HEK293 (cell line): Measurements from ENCODE around the gene SIX3.

Experiments
- CTCF ChIA-PET: fragments of 350-600 bp; formaldehyde crosslinking; extraction: SDS; loops from one replicate; lab custom pipeline; 2021; ENCODE audit warnings: antibody characterized with exemption; lab: Yijun Ruan, JAX
- POLR2A ChIA-PET: fragments of 300-600 bp; formaldehyde crosslinking; extraction: SDS; loops from one replicate; lab custom pipeline; 2020; ENCODE audit warnings: antibody characterized with exemption, inconsistent platforms; lab: Yijun Ruan, JAX
- H3K27ac ChIP-seq: fragments of 200-500 bp; sonication (Bioruptor generic); 2 replicates; pipeline ENCODE4 v1.5.1; 2014; ENCODE audit warnings: low read depth, low read length, control low read depth, inconsistent platforms; ENCODE audit errors: extremely low read depth
- H3K36me3 ChIP-seq, 2 experiments: fragments of 200-500 bp in 1 of 2; sonication (Bioruptor generic) in 1 of 2; 1 replicate in 1 of 2; 2 replicates in 1 of 2; pipeline ENCODE4 v1.5.1; 2014 to 2017; ENCODE audit warnings: inconsistent platforms in 2 of 2, low read length in 2 of 2; ENCODE audit not compliant: control insufficient read depth in 2 of 2, insufficient read depth in 1 of 2
- H3K4me1 ChIP-seq: fragments of 200-500 bp; sonication (Bioruptor generic); 2 replicates; pipeline ENCODE4 v1.5.1; 2014; ENCODE audit warnings: mild to moderate bottlenecking, low read length, inconsistent platforms; ENCODE audit not compliant: control insufficient read depth, insufficient read depth
- H3K4me3 ChIP-seq: 2 replicates; pipeline ENCODE4 v1.5.1; 2011; ENCODE audit warnings: low read depth, mild to moderate bottlenecking, control low read depth, low read length, moderate library complexity
- H3K9me3 ChIP-seq: fragments of 200-500 bp; sonication (Bioruptor generic); 2 replicates; pipeline ENCODE4 v1.5.1; 2014; ENCODE audit warnings: low read depth, low read length, inconsistent platforms; ENCODE audit not compliant: control insufficient read depth, insufficient read depth
- BCL11B ChIP-seq: fragments of 450-650 bp; formaldehyde crosslinking; IDR thresholded peaks from 2 replicates; pipeline ENCODE4 v1.5.1; 2016; ENCODE audit warnings: low read depth, missing biosample characterization, missing genetic modification characterization
- KLF10 ChIP-seq: fragments of 450-650 bp; IDR thresholded peaks from 2 replicates; pipeline ENCODE4 v1.5.1; 2018; ENCODE audit warnings: missing biosample characterization, mild to moderate bottlenecking, missing genetic modification characterization
- KLF8 ChIP-seq: fragments of 450-650 bp; formaldehyde crosslinking; IDR thresholded peaks from 2 replicates; pipeline ENCODE4 v1.5.1; 2016; ENCODE audit warnings: missing biosample characterization, missing genetic modification characterization
- REPIN1 ChIP-seq: fragments of 450-650 bp; formaldehyde crosslinking; IDR thresholded peaks from 2 replicates; pipeline ENCODE4 v1.5.1; 2017; ENCODE audit warnings: missing biosample characterization, missing genetic modification characterization, low read depth
- SP2 ChIP-seq: fragments of 450-650 bp; formaldehyde crosslinking; IDR thresholded peaks from 2 replicates; pipeline ENCODE4 v1.5.1; 2016; ENCODE audit warnings: missing biosample characterization, missing genetic modification characterization
- SP3 ChIP-seq: fragments of 450-650 bp; formaldehyde crosslinking; IDR thresholded peaks from 2 replicates; pipeline ENCODE4 v1.5.1; 2016; ENCODE audit warnings: missing biosample characterization, missing genetic modification characterization
- WT1 ChIP-seq: fragments of 450-650 bp; formaldehyde crosslinking; IDR thresholded peaks from 2 replicates; pipeline ENCODE4 v1.5.1; 2016; ENCODE audit warnings: missing biosample characterization, missing genetic modification characterization
- ZBTB7A ChIP-seq: fragments of 450-650 bp; formaldehyde crosslinking; IDR thresholded peaks from 2 replicates; pipeline ENCODE4 v1.5.1; 2016; ENCODE audit warnings: low read depth, missing biosample characterization, missing genetic modification characterization
- ZEB2 ChIP-seq: fragments of 450-650 bp; formaldehyde crosslinking; IDR thresholded peaks from 2 replicates; pipeline ENCODE4 v1.5.1; 2016; ENCODE audit warnings: missing biosample characterization, missing genetic modification characterization
- ZFHX2 ChIP-seq: fragments of 450-650 bp; formaldehyde crosslinking; conservative IDR thresholded peaks from 2 replicates; pipeline ENCODE4 v1.5.1; 2016; ENCODE audit warnings: missing biosample characterization, missing genetic modification characterization
- ZFP41 ChIP-seq: fragments of 450-650 bp; formaldehyde crosslinking; IDR thresholded peaks from 2 replicates; pipeline ENCODE4 v1.5.1; 2016; ENCODE audit warnings: missing biosample characterization, missing genetic modification characterization, borderline replicate concordance
- ZNF114 ChIP-seq: fragments of 450-650 bp; formaldehyde crosslinking; IDR thresholded peaks from 2 replicates; pipeline ENCODE4 v1.5.0; 2017; ENCODE audit warnings: missing biosample characterization, missing genetic modification characterization
- ZNF175 ChIP-seq: fragments of 450-650 bp; formaldehyde crosslinking; IDR thresholded peaks from 2 replicates; pipeline ENCODE4 v1.5.1; 2016; ENCODE audit warnings: missing biosample characterization, missing genetic modification characterization
- ZNF2 ChIP-seq: fragments of 450-650 bp; formaldehyde crosslinking; IDR thresholded peaks from 2 replicates; pipeline ENCODE4 v1.5.1; 2016; ENCODE audit warnings: missing biosample characterization, missing genetic modification characterization
- ZNF221 ChIP-seq: fragments of 450-650 bp; formaldehyde crosslinking; IDR thresholded peaks from 2 replicates; pipeline ENCODE4 v1.5.1; 2017; ENCODE audit warnings: missing biosample characterization, missing genetic modification characterization, borderline replicate concordance
- ZNF350 ChIP-seq: fragments of 450-650 bp; formaldehyde crosslinking; IDR thresholded peaks from 2 replicates; pipeline ENCODE4 v1.5.0; 2017; ENCODE audit warnings: missing biosample characterization, mild to moderate bottlenecking, missing genetic modification characterization
- ZNF521 ChIP-seq: fragments of 450-650 bp; formaldehyde crosslinking; IDR thresholded peaks from 2 replicates; pipeline ENCODE4 v1.5.1; 2017; ENCODE audit warnings: missing biosample characterization, mild to moderate bottlenecking, missing genetic modification characterization
- ZNF530 ChIP-seq: fragments of 450-650 bp; formaldehyde crosslinking; IDR thresholded peaks from 2 replicates; pipeline ENCODE4 v1.5.1; 2016; ENCODE audit warnings: low read depth, missing biosample characterization, missing genetic modification characterization
- ZNF660 ChIP-seq: fragments of 450-650 bp; IDR thresholded peaks from 2 replicates; pipeline ENCODE4 v1.5.1; 2018; ENCODE audit warnings: missing biosample characterization, mild to moderate bottlenecking, missing genetic modification characterization
- ZNF704 ChIP-seq: fragments of 450-650 bp; formaldehyde crosslinking; IDR thresholded peaks from 2 replicates; pipeline ENCODE4 v1.5.1; 2016; ENCODE audit warnings: missing biosample characterization, missing genetic modification characterization
- ZNF76 ChIP-seq: fragments of 450-650 bp; formaldehyde crosslinking; IDR thresholded peaks from 2 replicates; pipeline ENCODE4; 2016; ENCODE audit warnings: low read depth, missing biosample characterization, missing genetic modification characterization, borderline replicate concordance
- TF ChIP-seq, protein P1 (sequence below): fragments of 450-650 bp; formaldehyde crosslinking; IDR thresholded peaks from 2 replicates; pipeline ENCODE4 v1.5.1; 2016; ENCODE audit warnings: missing biosample characterization, missing genetic modification characterization, borderline replicate concordance
- TF ChIP-seq, protein P2 (sequence below): sonication (generic); formaldehyde crosslinking; IDR thresholded peaks from 2 replicates; pipeline ENCODE4 v1.8.1; 2022; ENCODE audit warnings: mild to moderate bottlenecking, moderate library complexity, missing genetic modification reagents
- TF ChIP-seq, protein P3 (sequence below): fragments of 450-650 bp; formaldehyde crosslinking; IDR thresholded peaks from 2 replicates; pipeline ENCODE4 v1.5.1; 2016; ENCODE audit warnings: missing biosample characterization, missing genetic modification characterization
- TF ChIP-seq, protein P4 (sequence below): fragments of 450-650 bp; formaldehyde crosslinking; IDR thresholded peaks from 2 replicates; pipeline ENCODE4 v1.5.1; 2017; ENCODE audit warnings: missing biosample characterization, missing genetic modification characterization

SIX3 gene

DNA sequence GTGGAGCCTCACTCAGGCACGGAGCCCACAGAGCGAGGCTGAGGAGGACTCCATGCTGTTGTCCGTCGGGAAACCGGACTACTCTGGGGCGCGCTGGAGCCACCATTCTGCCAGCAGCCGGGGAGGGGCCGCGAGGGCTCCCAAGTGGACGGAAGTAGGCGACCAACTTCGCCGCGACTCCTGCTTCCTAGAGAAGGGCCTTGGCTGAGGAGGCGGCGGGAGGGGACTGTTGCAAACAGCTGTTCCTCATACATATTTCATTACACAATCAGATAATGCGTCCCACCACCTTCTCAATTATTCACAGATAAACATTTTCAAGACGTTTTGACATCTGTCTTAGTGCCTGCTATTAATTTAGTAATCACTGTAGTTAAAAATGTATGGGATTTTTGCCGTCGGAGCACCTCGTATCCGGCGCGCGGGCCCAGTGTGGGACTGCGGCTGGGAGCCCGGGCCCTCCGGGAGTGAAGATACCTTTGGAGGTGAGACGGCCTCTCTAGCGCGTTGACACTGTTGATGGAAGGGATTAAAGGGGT lies 11.7 kb upstream of the SIX3 start:
- H3K9me3 ChIP-seq, result no peaks in the 10 kb centered on the region
- no peaks in the 10 kb centered on the region for H3K4me1 ChIP-seq
- ChIA-PET CTCF (no interaction called here), POLR2A (no interaction called here)
- no peak overlapping the region for H3K4me3 ChIP-seq
- H3K36me3 ChIP-seq, result no peaks in the 10 kb centered on the region
- TF ChIP-seq ZBTB7A (no peak), KLF8 (no peak), ZNF704 (tag by site-specific recombination) (no peak), ZNF530 (tag by site-specific recombination) (no peak), ZNF76 (no peak), ZNF521 (tag by site-specific recombination) (no peak), ZFP41 (tag by site-specific recombination) (no peak), ZNF114 (no peak), BCL11B (tag by site-specific recombination) (no peak)
- H3K27ac ChIP-seq, result no peak overlapping the region

GRCh38 chr2:44930274-44931197 lies 11.0 kb upstream of the SIX3 start:
- ChIA-PET POLR2A (no interaction called here), CTCF (no interaction called here)
- TF ChIP-seq SP2 (tag by site-specific recombination) (no peak), ZFHX2 (no peak), ZNF350 (tag by site-specific recombination) (no peak), ZNF660 (tag by site-specific recombination) (no peak), REPIN1 (tag by site-specific recombination) (no peak), BCL11B (tag by site-specific recombination) (no peak), ZEB2 (tag by site-specific recombination) (no peak), ZNF221 (tag by site-specific recombination) (no peak), KLF10 (tag by site-specific recombination) (no peak), ZNF175 (tag by site-specific recombination) (no peak), ZNF2 (no peak), SP3 (tag by site-specific recombination) (no peak), WT1 (tag by site-specific recombination) (no peak)
- TF ChIP-seq, protein P1, sequence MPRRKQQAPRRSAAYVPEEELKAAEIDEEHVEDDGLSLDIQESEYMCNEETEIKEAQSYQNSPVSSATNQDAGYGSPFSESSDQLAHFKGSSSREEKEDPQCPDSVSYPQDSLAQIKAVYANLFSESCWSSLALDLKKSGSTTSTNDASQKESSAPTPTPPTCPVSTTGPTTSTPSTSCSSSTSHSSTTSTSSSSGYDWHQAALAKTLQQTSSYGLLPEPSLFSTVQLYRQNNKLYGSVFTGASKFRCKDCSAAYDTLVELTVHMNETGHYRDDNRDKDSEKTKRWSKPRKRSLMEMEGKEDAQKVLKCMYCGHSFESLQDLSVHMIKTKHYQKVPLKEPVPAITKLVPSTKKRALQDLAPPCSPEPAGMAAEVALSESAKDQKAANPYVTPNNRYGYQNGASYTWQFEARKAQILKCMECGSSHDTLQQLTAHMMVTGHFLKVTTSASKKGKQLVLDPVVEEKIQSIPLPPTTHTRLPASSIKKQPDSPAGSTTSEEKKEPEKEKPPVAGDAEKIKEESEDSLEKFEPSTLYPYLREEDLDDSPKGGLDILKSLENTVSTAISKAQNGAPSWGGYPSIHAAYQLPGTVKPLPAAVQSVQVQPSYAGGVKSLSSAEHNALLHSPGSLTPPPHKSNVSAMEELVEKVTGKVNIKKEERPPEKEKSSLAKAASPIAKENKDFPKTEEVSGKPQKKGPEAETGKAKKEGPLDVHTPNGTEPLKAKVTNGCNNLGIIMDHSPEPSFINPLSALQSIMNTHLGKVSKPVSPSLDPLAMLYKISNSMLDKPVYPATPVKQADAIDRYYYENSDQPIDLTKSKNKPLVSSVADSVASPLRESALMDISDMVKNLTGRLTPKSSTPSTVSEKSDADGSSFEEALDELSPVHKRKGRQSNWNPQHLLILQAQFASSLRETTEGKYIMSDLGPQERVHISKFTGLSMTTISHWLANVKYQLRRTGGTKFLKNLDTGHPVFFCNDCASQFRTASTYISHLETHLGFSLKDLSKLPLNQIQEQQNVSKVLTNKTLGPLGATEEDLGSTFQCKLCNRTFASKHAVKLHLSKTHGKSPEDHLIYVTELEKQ (tag by site-specific recombination), result no peak
- TF ChIP-seq, protein P2, sequence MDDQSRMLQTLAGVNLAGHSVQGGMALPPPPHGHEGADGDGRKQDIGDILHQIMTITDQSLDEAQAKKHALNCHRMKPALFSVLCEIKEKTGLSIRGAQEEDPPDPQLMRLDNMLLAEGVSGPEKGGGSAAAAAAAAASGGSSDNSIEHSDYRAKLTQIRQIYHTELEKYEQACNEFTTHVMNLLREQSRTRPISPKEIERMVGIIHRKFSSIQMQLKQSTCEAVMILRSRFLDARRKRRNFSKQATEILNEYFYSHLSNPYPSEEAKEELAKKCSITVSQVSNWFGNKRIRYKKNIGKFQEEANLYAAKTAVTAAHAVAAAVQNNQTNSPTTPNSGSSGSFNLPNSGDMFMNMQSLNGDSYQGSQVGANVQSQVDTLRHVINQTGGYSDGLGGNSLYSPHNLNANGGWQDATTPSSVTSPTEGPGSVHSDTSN, result no peak
- TF ChIP-seq, protein P3, sequence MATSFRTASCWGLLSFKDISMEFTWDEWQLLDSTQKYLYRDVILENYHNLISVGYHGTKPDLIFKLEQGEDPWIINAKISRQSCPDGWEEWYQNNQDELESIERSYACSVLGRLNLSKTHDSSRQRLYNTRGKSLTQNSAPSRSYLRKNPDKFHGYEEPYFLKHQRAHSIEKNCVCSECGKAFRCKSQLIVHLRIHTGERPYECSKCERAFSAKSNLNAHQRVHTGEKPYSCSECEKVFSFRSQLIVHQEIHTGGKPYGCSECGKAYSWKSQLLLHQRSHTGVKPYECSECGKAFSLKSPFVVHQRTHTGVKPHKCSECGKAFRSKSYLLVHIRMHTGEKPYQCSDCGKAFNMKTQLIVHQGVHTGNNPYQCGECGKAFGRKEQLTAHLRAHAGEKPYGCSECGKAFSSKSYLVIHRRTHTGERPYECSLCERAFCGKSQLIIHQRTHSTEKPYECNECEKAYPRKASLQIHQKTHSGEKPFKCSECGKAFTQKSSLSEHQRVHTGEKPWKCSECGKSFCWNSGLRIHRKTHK, result no peak
- TF ChIP-seq, protein P4, sequence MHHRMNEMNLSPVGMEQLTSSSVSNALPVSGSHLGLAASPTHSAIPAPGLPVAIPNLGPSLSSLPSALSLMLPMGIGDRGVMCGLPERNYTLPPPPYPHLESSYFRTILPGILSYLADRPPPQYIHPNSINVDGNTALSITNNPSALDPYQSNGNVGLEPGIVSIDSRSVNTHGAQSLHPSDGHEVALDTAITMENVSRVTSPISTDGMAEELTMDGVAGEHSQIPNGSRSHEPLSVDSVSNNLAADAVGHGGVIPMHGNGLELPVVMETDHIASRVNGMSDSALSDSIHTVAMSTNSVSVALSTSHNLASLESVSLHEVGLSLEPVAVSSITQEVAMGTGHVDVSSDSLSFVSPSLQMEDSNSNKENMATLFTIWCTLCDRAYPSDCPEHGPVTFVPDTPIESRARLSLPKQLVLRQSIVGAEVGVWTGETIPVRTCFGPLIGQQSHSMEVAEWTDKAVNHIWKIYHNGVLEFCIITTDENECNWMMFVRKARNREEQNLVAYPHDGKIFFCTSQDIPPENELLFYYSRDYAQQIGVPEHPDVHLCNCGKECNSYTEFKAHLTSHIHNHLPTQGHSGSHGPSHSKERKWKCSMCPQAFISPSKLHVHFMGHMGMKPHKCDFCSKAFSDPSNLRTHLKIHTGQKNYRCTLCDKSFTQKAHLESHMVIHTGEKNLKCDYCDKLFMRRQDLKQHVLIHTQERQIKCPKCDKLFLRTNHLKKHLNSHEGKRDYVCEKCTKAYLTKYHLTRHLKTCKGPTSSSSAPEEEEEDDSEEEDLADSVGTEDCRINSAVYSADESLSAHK (tag by site-specific recombination), result no peak
- no peaks in the 10 kb centered on the region for H3K4me1 ChIP-seq
- H3K4me3 ChIP-seq, result no peak overlapping the region
- no peaks in the 10 kb centered on the region for H3K36me3 ChIP-seq
- H3K9me3 ChIP-seq, result no peaks in the 10 kb centered on the region
- H3K27ac ChIP-seq, result no peak overlapping the region
